Jurkat, Clone E6-1 (cell line): ENCODE measurements around the gene TBXAS1. TPM values are rescaled to one million over a fixed set of nuclear protein-coding genes. Genes with fewer than 3 reads are reported as not detected.

Source experiments
- DNase-seq: peaks from one replicate; pipeline ENCODE4 v3.0.0-alpha.2; 2011; ENCODE audit warnings: low read depth, low spot score
- H3K4me3 ChIP-seq: 2 replicates; pipeline ENCODE4 v1.5.1; 2011; ENCODE audit warnings: mild to moderate bottlenecking, low read length, control low read depth, moderate library complexity
- polyA plus RNA-seq: library from polyadenylated mRNA; unstranded; fragments of >200 nt; gene quantifications from one replicate; pipeline ENCODE4 v1.2.1, GENCODE V29; 2012; ENCODE audit warnings: missing spikeins; ENCODE audit not compliant: insufficient read length, insufficient read depth

TBXAS1 gene
- polyA plus RNA-seq, result 3.5 TPM

DNA sequence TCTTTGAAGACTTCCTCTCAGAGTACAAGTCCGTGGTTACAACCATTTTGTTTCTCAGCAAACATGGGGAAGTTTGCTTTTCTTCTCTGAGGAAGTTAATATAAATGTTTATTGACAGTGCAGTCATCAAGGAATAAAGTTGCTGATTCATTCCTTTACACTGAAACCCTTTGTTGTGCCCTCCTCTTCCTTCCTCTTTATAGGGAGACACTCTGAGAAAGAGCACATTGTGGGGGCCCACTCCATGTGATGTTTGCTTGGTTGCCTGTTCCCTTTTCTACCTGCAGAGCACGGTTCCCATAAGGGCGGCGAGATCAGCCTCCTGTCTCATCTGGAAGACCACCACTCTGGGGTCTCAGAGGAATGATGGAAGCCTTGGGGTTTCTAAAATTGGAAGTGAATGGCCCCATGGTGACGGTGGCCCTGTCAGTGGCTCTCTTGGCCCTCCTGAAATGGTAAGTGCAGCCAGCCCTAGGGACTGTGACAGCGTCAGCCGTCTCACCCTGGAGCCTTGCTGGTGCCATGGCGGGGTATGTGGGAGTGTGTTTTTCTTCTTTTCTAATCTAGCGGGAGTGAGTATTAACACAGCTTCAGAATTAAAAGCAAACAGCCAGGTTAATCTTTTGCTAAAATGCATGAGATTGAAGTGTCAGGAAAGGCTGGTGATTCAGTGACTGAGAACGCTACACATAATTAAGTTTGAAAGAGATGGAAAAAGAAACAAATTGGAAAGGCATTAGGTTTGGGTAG, at the start of gene TBXAS1:
Gene TBXAS1 (plus strand): TSS at position 240 of the 750 bp plus-strand sequence. CDS start 127 bp downstream, at position 367.
- DNase-seq, result no peak
- no peak within 1 kb of the TSS for H3K4me3 ChIP-seq

DNA sequence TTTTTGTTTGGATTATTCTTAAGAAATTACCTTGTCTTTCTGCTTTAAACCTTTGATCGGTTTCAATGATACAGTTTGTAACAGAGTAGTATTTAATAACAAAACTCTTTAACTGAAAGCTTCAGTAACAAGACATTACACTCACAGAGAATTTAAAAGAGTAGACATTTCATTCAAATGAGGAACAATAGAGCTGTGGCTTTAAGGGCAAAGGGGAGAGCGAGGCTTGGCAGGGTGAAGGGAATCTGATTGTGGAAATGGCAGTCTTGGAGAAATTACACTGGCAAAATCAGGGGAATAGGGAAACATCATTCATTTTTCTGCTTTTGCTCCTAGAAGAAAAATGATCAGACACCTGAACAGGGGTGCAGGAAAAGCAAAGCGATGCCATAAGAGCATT, 46.1 kb upstream of the TBXAS1 start:
- H3K4me3 ChIP-seq, result no peak overlapping the region
- DNase-seq, result no peak

DNA sequence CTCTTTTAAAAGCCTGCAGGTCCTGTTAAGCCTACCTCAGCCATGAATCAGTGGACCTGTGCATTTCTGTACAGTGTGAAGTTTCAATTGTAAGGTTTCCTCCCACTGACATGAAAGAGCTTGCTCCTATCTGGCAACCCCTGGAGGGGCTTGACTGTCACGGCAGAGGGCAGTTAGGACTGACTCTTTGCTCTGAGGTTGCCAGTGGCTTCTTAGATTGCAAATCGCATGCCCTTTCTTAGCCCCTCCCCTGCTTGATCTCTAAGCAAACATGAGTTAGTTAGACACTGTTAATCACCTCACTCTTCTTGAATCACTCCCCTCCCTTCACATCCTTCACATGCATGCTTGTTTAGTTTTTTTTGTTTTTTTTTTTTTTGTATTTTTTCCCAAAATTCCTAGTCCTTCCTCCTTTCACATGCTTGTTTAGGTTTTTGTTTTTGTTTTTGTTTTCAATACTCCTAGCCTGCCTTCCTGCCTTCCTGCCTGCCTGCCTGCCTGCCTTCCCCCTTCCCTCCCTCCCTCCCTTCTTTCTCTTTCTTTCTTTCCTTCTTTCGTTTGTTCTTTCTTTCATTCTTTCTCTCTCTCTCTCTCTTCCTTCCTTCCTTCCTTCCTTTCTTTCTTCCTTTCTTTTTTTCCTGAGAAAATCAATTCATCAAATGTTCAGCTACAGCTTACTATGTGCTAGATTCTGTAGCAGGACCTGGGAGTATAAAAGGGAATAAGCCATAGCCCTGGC, 45.2 kb upstream of the TBXAS1 start:
- DNase-seq, result no peak
- H3K4me3 ChIP-seq, result no peak overlapping the region

DNA sequence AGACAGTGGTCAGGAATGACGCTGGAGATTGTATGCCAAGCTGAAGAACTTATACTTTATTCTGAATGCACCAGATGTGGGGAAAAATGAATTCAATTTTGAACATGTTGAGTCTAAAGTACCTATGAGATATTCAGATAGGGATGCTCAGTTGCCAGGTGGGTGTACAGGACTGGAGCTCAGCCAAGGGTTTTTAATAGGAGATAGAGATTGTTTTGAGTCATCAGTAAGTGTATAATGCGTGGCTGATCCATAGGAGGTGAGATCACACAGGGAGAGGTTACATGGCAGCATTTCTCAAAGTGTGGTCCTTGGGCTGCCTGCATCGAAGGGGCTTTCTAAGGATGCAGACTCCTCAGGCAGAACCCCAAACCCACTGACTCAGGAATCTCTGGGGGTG, 44.4 kb upstream of the TBXAS1 start:
- H3K4me3 ChIP-seq, result no peak overlapping the region
- DNase-seq, result no peak

DNA sequence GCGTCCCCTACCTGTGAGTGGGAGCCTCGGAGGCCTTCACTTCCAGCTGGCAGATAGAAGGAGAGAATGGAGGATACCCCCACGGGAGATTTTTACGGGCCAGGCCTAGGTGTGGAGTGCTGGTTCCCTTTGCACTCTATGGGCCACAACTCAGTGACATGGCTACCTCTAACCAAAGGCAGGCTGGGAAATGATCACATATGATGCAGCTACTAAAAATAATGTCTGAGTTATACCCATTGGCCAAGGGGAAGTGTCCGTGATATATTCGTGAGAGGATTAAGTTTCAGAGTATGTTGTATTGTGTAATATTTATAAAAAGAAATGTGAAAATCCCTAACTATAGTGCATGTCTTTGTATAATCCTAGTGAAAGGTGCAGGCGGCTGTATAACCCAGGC, 37.7 kb upstream of the TBXAS1 start:
- no peak for DNase-seq
- no peak overlapping the region for H3K4me3 ChIP-seq

DNA sequence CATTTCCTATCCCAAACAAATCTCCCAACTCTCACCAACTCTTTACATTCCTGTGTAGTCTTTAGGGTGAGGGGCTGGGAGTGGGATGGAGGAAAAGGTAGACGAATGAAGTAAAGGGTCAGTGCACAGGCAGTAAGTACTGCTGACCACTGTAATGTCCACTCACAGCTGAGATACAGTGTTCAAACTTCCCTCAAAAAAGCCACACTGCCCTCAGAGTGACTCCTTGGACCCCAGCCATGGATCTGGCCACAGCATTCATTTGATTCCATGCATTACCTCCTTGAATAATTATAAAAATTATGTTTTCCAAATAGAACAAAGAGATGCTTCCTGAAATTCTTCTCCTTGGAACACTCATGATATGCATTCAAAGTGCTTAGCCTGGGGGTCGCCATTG, 31.5 kb upstream of the TBXAS1 start:
- no peak overlapping the region for H3K4me3 ChIP-seq
- no peak for DNase-seq

DNA sequence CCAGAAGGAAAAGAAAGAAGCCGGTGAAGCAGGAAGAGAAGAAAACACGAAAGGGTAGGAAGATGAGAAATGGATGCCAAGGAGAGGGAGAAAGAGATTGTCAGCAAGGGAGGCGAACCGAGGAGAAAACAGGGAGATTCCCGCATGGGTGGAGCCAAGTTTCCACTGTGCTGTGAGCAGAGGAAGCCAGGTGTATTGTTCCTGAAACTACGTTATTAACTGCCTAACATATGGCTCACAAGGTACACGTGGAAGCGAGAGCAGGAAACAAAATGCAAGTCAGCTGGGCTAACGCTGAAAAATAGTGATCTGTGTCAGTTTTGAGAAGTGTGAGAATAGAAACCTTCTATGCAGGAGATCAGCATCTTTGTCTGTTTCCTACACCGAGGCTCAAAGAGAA, 30.8 kb upstream of the TBXAS1 start:
- H3K4me3 ChIP-seq, result no peak overlapping the region
- no peak for DNase-seq

DNA sequence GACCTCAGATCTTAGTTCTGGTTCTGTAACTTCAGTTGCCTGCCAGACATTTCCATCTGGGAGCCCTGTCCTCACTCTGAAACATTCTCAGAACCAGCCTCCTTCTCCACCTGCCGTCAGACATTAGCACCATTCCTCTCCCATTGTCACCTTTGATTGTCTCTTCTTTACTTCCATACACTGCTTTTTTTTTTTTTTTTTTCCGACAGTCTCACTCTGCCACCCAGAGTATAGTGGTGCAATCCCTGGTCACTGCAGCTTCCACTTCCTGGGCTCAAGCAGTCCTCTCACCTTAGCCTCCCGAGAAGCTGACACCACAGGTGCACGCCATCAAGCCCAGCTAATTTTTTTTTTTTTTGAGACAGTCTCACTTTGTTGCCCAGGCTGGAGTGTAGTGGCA, 30.2 kb upstream of the TBXAS1 start:
- H3K4me3 ChIP-seq, result no peak overlapping the region
- no peak for DNase-seq

DNA sequence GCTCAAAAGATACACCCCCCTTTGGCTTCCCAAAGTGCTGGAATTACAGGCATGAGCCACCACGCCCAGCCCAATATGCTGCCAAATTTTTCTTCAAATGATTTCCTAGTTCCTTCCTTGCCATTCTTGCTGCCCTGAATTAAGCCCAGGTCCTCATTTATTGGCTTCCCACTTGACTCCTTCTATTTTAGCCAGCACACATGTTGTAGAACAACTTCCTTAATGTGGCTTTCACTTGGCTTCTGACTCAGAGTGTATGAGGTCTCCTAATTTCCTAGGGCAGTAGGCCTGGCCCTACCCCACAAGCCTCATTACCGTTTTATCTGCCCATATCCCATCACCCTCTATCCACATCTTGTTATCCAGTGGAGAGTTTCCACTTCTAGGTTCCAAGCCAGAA, 29.5 kb upstream of the TBXAS1 start:
- no peak overlapping the region for H3K4me3 ChIP-seq
- no peak for DNase-seq

DNA sequence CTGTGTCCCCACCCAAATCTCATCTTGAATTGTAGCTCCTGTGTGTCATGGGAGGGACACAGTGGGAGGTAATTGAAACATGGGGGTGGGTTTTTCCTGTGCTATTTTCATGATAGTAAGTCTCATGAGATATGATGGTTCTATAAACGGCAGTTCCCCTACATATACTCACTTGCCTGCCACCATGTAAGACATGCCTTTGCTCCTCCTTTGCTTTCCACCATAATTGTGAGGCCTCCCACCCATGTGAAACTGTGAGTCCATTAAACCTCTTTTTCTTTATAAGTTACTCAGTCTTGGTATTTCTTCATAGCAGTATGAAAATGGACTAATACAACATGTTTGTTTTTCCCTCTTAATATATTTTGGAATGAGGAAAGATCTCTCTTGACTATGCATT, 24.5 kb upstream of the TBXAS1 start:
- DNase-seq, result no peak
- H3K4me3 ChIP-seq, result no peak overlapping the region

DNA sequence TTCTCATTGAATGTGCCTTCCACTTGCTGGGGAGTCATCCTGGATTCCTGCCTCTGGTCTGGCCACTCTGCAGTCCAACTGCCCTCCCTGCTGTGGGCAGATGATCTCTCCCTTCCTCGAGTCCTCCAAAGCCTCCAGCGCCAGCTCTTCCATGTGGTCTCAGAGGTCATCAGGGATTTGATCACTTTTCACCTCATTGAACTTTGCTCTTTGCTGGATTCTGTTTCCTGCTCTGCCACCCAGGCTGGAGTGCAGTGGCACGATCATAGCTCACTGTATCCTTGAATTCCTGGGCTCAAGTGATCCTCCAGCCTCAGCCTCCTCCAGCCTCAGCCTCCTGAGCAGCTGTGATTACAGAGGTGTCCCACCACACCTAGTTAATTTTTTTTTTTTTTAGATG, 22.1 kb upstream of the TBXAS1 start:
- no peak overlapping the region for H3K4me3 ChIP-seq
- DNase-seq, result no peak

DNA sequence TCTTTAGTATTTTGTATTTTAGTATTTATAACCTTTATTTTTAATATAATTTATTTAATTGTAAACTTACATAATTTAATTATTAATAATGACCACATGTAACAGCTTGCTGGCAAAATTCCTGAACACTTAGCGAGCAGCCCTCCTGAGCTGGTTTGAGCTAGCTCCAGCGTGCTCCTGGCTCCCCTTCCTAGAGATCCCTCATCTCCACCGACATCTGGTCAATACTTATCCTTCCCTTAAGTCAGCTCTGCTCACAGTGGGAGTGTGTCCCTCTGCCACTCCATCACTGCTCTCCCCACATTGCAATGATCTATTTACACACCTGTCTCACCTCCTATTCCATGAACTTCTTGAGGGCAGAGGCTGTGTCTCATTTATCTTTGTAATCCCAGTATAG, 20.6 kb upstream of the TBXAS1 start:
- no peak for DNase-seq
- no peak overlapping the region for H3K4me3 ChIP-seq

DNA sequence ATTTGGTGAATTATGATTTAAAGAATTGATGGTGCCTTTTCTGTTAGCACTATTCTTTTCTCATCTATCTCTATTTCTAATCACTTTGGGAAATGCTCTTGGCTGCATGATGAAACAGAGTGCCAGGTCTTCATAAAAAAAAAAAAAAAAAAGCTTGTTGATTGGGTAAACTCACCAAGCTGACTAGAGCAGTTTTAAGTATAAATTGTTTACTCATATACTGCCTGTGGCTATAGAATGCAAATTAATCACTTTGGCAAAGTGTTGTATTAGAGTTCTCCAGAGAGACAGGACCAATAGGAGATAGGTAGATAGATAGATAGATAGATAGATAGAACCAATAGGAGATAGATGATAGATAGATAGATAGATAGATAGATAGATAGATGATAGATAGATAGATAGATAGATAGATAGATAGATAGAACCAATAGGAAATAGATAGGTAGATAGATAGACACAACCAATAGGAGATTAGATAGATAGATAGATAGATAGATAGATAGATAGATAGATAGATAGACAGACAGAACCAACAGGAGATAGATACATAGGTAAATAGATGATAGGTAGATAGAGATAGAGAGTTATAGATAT, 20.1 kb upstream of the TBXAS1 start:
- DNase-seq, result no peak
- no peak overlapping the region for H3K4me3 ChIP-seq

DNA sequence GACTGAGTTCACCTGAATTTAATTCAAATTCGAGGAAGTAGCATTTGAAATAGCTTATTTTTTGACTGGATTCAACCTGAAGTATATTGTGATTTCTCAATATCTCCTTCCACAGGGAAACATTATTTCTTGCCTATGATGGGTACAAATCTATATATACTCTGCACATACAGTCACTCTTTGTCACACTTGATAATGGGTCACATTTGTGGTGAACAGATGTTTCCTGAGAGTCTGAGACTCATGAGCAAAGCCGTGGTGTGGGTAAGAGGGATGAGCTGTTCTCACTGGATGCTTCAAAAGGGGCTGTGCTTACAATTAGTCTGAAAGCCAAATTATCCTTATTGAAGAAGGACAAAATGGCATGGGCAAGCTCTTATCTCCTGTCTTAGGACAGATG, 18.0 kb upstream of the TBXAS1 start:
- DNase-seq, result peak; percentile 64

DNA sequence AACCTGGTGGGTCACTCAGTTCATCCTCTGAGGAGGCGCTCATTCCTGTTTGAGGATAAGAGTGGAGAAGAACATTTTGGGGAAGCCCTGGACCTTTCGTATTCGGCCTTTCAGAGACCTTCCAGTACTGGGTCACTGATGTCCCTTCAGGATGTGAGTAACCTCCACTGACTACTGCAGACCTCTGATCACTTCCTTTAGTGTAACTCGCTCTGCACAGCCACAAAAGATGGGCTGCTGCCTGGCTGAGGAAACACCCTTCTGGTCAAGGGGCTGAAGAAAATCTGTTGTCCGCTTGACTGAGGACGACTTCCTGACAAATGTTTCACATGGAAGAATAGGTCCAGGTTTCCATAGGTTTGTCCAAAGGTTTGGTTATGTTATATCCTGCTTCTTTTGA, 15.9 kb upstream of the TBXAS1 start:
- no peak for DNase-seq
- H3K4me3 ChIP-seq, result no peak overlapping the region

More for the DNA sequence above, 18.0 kb upstream of the TBXAS1 start:
- H3K4me3 ChIP-seq, result no peak overlapping the region

DNA sequence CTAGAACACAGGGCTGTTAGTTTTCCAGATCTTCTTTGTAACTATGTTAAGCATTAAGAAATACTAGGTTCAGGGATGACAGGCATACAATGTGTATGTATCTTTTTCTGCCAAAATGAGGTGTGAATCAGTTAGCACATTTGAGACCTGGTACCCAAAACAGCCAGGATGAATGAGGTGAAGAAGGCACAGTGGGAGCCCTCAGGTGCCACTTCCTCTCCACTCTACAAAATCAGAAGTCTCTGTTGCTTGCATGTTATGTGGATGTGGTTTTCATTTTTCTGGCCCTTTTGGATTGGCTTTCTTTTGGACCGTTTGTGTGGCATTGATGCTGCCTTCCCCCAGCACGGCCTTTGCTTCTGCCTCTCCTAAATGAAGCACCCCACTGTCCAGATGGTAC, 15.4 kb upstream of the TBXAS1 start:
- DNase-seq, result peak; percentile 59
- no peak overlapping the region for H3K4me3 ChIP-seq

DNA sequence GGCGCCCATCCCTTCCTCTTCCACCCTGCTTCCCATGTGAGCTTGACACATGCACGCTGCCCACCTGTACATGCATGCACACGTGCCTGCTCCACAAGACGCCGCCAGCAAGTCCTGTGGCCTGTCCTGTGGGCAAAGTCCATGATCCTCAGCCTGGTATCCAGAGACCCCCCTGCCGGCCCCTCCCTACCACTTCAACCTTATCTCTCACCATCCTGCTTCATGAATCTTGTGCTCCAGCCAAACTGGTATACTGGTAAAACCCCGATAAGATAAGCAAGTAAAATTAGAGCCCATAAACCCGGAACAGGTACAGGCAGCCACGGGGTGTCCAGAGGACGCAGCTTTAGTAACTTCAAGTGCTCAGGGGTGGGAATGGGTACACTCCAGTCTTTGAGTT, 11.8 kb upstream of the TBXAS1 start:
- DNase-seq, result no peak
- H3K4me3 ChIP-seq, result no peak overlapping the region

DNA sequence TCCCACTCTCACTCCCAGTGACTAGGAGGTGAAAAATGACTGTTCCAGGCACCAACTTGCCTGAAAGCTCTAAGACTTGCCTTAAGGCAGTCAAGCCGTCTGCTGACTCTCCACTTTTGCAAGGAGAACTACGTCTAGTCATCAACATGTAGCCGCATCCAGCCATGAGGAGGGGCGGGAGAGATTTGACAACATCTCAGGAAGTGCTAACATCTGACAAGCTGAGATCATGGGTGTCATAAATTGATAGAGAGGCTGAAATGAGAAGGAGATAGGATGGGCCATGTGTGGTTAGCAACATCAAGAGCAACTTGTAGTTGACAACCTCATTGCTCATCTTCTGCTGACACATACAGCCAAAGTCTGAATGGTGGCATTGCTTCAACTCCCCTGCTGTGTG, 9.0 kb upstream of the TBXAS1 start:
- H3K4me3 ChIP-seq, result no peak overlapping the region
- no peak for DNase-seq

DNA sequence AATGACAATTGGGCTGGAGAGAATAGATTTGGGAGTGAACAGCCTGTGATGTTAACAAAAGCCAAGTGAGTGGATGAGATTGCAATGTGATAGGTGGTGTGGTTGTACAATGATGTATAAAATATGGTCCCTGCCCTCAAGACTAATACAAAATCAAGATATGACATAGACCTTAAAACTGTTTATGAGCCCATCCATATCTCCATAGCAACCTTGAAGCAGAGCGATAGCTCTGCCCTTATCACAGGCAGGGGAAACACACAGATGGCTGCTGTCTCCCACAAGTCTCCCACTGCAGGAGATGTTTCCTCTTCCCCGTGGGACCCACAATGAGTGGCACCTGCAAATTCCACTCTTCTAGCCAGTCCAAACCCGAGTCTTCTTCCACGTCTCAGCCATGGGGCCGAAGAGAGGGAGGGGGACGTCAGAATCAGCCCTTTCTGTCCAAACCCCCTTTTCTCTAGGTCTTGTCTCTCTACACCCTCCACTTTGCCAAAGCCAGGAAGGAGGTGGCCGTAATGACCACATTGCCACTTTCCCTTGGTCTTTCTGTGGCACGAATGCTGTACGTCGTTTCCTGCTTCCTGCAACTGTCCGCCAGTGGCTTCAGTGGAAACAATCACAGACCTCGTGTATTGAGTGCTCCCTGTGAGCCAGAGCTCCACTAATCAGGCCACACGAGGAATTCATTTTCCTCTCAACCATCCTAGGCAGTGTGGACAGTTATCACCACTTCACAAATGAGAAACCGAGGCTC, 7.5 kb upstream of the TBXAS1 start:
- DNase-seq, result no peak
- H3K4me3 ChIP-seq, result no peak overlapping the region

DNA sequence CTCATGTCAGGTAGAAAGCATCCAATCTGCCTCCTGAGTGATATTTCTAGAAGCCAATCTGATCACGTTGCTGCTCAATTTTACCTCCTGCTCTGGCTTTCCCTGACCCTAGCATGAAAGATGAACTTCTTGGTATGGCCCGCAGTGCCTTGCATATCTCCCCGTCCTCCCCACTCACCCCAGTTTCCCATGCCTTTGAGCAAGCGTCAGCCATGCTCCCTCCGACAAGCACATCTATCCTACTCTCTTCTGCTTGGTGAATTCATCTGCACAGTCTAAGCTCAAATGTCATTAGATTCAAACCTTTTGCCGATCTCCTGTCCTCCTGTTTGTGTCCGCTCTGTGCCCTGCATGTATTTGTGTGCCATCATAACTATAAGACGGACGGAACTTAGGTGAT, 6.2 kb upstream of the TBXAS1 start:
- no peak overlapping the region for H3K4me3 ChIP-seq
- no peak for DNase-seq
